ENCODE data around the gene NDUFB1.

GRCh38 chr14:92088494-92088893 lies 33.0 kb downstream of the NDUFB1 start:
- TF ChIP-seq CTCF (IDR thresholded peaks at IDR 0.05) (no peak), POLR2A (IDR thresholded peaks at IDR 0.05) (no peak)
